ENCODE results near the gene GALNS. TPM values are rescaled to one million over a fixed set of nuclear protein-coding genes. Genes with fewer than 3 reads are reported as not detected.

Gene GALNS
- total RNA-seq, 2 experiments from 2014 or later = 17.2 to 49.0 TPM

DNA sequence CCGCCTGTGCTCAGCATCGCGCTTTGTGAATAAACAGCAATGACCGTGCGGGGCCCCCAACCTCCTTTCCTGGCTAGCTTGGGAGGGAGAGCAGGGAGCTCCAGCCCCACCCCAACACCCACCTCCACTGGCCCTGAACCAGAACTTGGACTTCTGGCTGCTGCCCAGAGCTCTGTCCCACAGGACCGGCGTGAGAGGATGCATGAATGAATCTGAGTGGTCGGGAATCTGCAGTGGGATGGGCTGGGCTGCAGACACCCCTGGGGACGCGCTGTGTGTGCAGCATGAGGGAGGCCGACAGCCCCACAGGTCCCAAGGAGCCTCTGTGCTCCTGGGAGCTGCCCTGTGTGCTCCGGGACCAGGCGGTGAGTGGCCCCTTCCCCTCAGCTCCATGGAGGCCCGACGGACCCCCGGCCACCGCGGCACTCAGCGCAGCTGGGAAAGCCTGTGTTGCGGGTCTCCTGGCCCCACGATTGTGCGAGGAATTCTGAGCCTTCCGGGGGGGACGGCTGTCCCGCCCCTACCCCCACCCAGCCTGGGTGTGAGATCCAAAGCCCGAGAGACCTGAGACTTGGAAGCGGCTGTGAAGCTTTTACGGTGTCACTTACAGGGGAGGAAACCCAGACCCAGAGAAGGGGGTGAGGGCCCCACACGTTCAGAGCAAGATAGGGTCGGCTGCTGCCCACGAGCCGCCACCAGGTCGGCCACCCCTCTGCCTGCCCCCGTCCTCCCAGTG lies 77.2 kb downstream of the GALNS start:
- CTCF ChIA-PET (ENCODE audit: unreplicated experiment) = interaction anchor here (0.6 kb wide), 1 partner anchor 17 kb away, joined by 4 read pairs; no protein-coding TSS in a partner anchor
- TF ChIP-seq EZH2phosphoT487 (IDR thresholded peaks at IDR 0.05; ENCODE audit: borderline replicate concordance, low read depth, low read length) (no peak), CTCF (conservative IDR thresholded peaks at IDR 0.05; ENCODE audit: low read length) (no peak)
- Histone ChIP-seq H3K9me2 (ENCODE audit: insufficient read depth, low read length) (no peaks in the 10 kb centered on the region), H3K9me3 (ENCODE audit: low read length) (no peaks in the 10 kb centered on the region), H3K79me2 (ENCODE audit: insufficient read depth, low read depth, low read length) (peaks cover 47% of the 10 kb centered on the region; the same call in 1 of the 2 replicates), H3K4me3 (ENCODE audit: low read depth, low read length, poor library complexity, severe bottlenecking) (no peak overlapping the region), H2AFZ (ENCODE audit: low read length) (no peak overlapping the region), H3K27ac (ENCODE audit: low read depth, low read length, poor library complexity, severe bottlenecking) (no peak overlapping the region), H3K4me1 (ENCODE audit: insufficient read depth, low read length, poor library complexity, severe bottlenecking) (peaks cover 40% of the 10 kb centered on the region), H3K36me3 (ENCODE audit: insufficient read depth, low read length) (no peaks in the 10 kb centered on the region), H3K4me2 (ENCODE audit: low read length) (no peak overlapping the region), H4K20me1 (ENCODE audit: insufficient read depth, low read length) (no peaks in the 10 kb centered on the region)
- BruUV-seq (replicated peaks) = no TSS peak
- intact Hi-C loops (cut with micrococcal nuclease; ENCODE audit: unreplicated experiment) = loop anchor here (5.0 kb wide), 1 partner anchor 117 kb away; the partner anchor contains the start of gene MVD
- no peak for DNase-seq (ENCODE audit: low spot score)
- POLR2A ChIA-PET = interaction anchor here (0.8 kb wide), 1 partner anchor 22 kb away, joined by 3 read pairs; no protein-coding TSS in a partner anchor

DNA sequence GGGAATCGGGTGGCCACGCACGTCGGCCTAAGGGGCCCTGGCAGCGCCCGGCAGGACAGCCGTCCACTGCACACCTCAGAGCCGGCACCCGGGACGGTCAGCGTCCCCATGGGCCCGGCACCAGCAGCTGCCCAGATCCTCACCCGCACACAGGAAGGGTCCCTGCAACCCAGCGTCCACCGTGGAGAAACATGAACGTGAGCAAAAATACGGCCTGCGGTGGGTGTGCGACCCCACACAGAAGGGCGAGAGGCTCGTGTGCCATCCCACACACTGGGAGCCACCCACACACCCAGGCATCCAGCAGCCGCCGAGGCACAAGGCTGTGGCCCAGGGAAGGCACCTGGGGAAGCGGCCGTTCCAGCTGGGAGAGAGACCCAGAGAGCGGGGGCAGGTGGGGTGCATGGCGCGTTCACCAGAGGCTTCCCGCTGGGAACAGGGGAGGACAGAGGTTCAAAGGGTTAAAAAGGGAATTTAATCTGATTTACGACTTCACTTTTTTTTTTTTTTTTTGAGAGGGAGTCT lies 78.1 kb downstream of the GALNS start:
- H3K36me3 ChIP-seq (ENCODE audit: insufficient read depth, low read length) = no peaks in the 10 kb centered on the region
- CTCF ChIA-PET (ENCODE audit: unreplicated experiment) = no interaction called here
- H3K4me3 ChIP-seq (ENCODE audit: low read depth, low read length, poor library complexity, severe bottlenecking) = no peak overlapping the region
- peaks cover 37% of the 10 kb centered on the region for H3K4me1 ChIP-seq (ENCODE audit: insufficient read depth, low read length, poor library complexity, severe bottlenecking)
- no peak for TF ChIP-seq CTCF (conservative IDR thresholded peaks at IDR 0.05; ENCODE audit: low read length)
- no peak for TF ChIP-seq EZH2phosphoT487 (IDR thresholded peaks at IDR 0.05; ENCODE audit: borderline replicate concordance, low read depth, low read length)
- no TSS peak for BruUV-seq (replicated peaks)
- no peak overlapping the region for H2AFZ ChIP-seq (ENCODE audit: low read length)
- no peaks in the 10 kb centered on the region for H4K20me1 ChIP-seq (ENCODE audit: insufficient read depth, low read length)
- peaks cover 37% of the 10 kb centered on the region; the same call in 1 of the 2 replicates for H3K79me2 ChIP-seq (ENCODE audit: insufficient read depth, low read depth, low read length)
- no peak overlapping the region for H3K27ac ChIP-seq (ENCODE audit: low read depth, low read length, poor library complexity, severe bottlenecking)
- no peak overlapping the region for H3K4me2 ChIP-seq (ENCODE audit: low read length)
- intact Hi-C loops (cut with micrococcal nuclease; ENCODE audit: unreplicated experiment) = no loop called here
- no peaks in the 10 kb centered on the region for H3K9me3 ChIP-seq (ENCODE audit: low read length)
- POLR2A ChIA-PET = no interaction called here
- DNase-seq (ENCODE audit: low spot score) = no peak
- H3K9me2 ChIP-seq (ENCODE audit: insufficient read depth, low read length) = no peaks in the 10 kb centered on the region

- Histone ChIP-seq H3K79me2 (ENCODE audit: insufficient read depth, low read depth, low read length) (peaks cover 33% of the 10 kb centered on the region; the same call in 1 of the 2 replicates), H3K36me3 (ENCODE audit: insufficient read depth, low read length) (no peaks in the 10 kb centered on the region), H3K4me2 (ENCODE audit: low read length) (no peak overlapping the region), H2AFZ (ENCODE audit: low read length) (no peak overlapping the region), H4K20me1 (ENCODE audit: insufficient read depth, low read length) (no peaks in the 10 kb centered on the region), H3K27ac (ENCODE audit: low read depth, low read length, poor library complexity, severe bottlenecking) (no peak overlapping the region), H3K9me3 (ENCODE audit: low read length) (no peaks in the 10 kb centered on the region), H3K9me2 (ENCODE audit: insufficient read depth, low read length) (no peaks in the 10 kb centered on the region), H3K4me3 (ENCODE audit: low read depth, low read length, poor library complexity, severe bottlenecking) (no peak overlapping the region), H3K4me1 (ENCODE audit: insufficient read depth, low read length, poor library complexity, severe bottlenecking) (peaks cover 33% of the 10 kb centered on the region)
- no peak for DNase-seq (ENCODE audit: low spot score)
- ChIA-PET POLR2A (no interaction called here), CTCF (ENCODE audit: unreplicated experiment) (no interaction called here)
- no TSS peak for BruUV-seq (replicated peaks)
- no peak for TF ChIP-seq EZH2phosphoT487 (IDR thresholded peaks at IDR 0.05; ENCODE audit: borderline replicate concordance, low read depth, low read length)
- no peak for TF ChIP-seq CTCF (conservative IDR thresholded peaks at IDR 0.05; ENCODE audit: low read length)
- intact Hi-C loops (cut with micrococcal nuclease; ENCODE audit: unreplicated experiment) = no loop called here
These were observed 78.5 kb downstream of the GALNS start for GRCh38 chr16:88778271-88778525.
